Ishikawa (cell line): ENCODE results near the gene NSDHL.

Source experiments
- CREB1 ChIP-seq: IDR thresholded peaks from 2 replicates; pipeline ENCODE4 v1.6.1; 2012; ENCODE audit warnings: low read depth
- EGR1 ChIP-seq: IDR thresholded peaks from 2 replicates; pipeline ENCODE4 v1.6.1; 2012
- NFIC ChIP-seq: IDR thresholded peaks from 2 replicates; pipeline ENCODE4 v1.6.1; 2012
- REST ChIP-seq: IDR thresholded peaks from 2 replicates; pipeline ENCODE4 v1.6.1; 2012; ENCODE audit warnings: low read depth, mild to moderate bottlenecking
- TAF1 ChIP-seq: IDR thresholded peaks from 2 replicates; pipeline ENCODE4 v1.6.1; 2012; ENCODE audit warnings: low read depth, mild to moderate bottlenecking
- TCF12 ChIP-seq: IDR thresholded peaks from 2 replicates; pipeline ENCODE4 v1.6.1; 2012; ENCODE audit warnings: low read depth
- YY1 ChIP-seq: IDR thresholded peaks from 2 replicates; pipeline ENCODE4 v1.6.1; 2012; ENCODE audit warnings: low read depth
- TF ChIP-seq, protein P1 (sequence below): IDR thresholded peaks from 2 replicates; pipeline ENCODE4 v1.6.1; 2012

- no peak for TF ChIP-seq CREB1
- TF ChIP-seq TCF12, result no peak
- TF ChIP-seq EGR1, result no peak
- no peak for TF ChIP-seq YY1
- TF ChIP-seq, protein P1, sequence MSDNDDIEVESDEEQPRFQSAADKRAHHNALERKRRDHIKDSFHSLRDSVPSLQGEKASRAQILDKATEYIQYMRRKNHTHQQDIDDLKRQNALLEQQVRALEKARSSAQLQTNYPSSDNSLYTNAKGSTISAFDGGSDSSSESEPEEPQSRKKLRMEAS, result no peak
- no peak for TF ChIP-seq REST
- no peak for TF ChIP-seq NFIC
- no peak for TF ChIP-seq TAF1
Measured at GRCh38 chrX:152833378-152833777, 2.5 kb downstream of the NSDHL start.
